ENCODE data around the gene SH3PXD2A. TPM values are rescaled to one million over a fixed set of nuclear protein-coding genes. Genes with fewer than 3 reads are reported as not detected.
A peak's percentile ranks its signal among the peaks of the same experiment; 100 is the strongest.

The SH3PXD2A gene
- total RNA-seq, 2 experiments from 2014 or later: 6.9 to 7.0 TPM

GRCh38 chr10:103888113-103888841 is 32.9 kb upstream of the SH3PXD2A start:
- DNase-seq (peak in 5 of 14 experiments; percentile 5 to 76 (median 73)), ATAC-seq (ENCODE audit: poor library complexity) (peak; percentile 90)
- Histone ChIP-seq H3K9me3 (ENCODE audit: control insufficient read depth in 1 of 2, insufficient read depth in 1 of 2, low read length in 2 of 2) (no peaks in the 10 kb centered on the region), H3K27me3 (ENCODE audit: control insufficient read depth in 1 of 2, insufficient read depth in 2 of 2, low read length in 2 of 2) (no peaks in the 10 kb centered on the region), H3K27ac (ENCODE audit: low read depth in 1 of 2, low read length in 2 of 2) (no peak overlapping the region), H3K4me1 (ENCODE audit: insufficient read depth, low read length) (peaks cover 26% of the 10 kb centered on the region), H3K36me3 (ENCODE audit: insufficient read depth, low read length) (peaks cover 85% of the 10 kb centered on the region), H3K4me3 (ENCODE audit: low read length) (no peak overlapping the region)
- ChIA-PET POLR2A (interaction anchor here (0.7 to 1.8 kb wide), 10 partner anchors 13 to 235 kb away, joined by 3 to 12 read pairs (median 4); partner anchors contain the start of genes SFR1, SLK and STN1), CTCF (interaction anchor here (0.6 to 2.1 kb wide), 20 partner anchors 13 to 386 kb away, joined by 3 to 8 read pairs (median 4); partner anchors contain the start of genes SFR1 and STN1)
- Mint-ChIP-seq H3K27me3 (no peaks in the 10 kb centered on the region), H3K27ac (peak overlapping the region; percentile 35), H3K36me3 (ENCODE audit: low read depth) (peaks cover 96% of the 10 kb centered on the region), H3K4me1 (ENCODE audit: low read depth) (peaks cover 20% of the 10 kb centered on the region), H3K4me3 (no peak overlapping the region), H3K9me3 (no peaks in the 10 kb centered on the region)
- TF ChIP-seq CTCF (IDR thresholded peaks at IDR 0.05): peak; percentile 86
- intact Hi-C loops (cut with DNase I, micrococcal nuclease): loop anchor here (1.0 to 10.0 kb wide), 10 partner anchors 30 to 321 kb away; partner anchors contain the start of genes SFR1 (in 1 of the 2), SLK (in 1 of the 2) and STN1 (in 1 of the 2)

- H3K27me3 Mint-ChIP-seq: no peaks in the 10 kb centered on the region
- no peak overlapping the region for H3K4me3 Mint-ChIP-seq
- intact Hi-C loops (cut with DNase I, micrococcal nuclease): loop anchor here (5.0 to 10.0 kb wide), 3 partner anchors 112 to 139 kb away; no protein-coding TSS in a partner anchor
- Histone ChIP-seq H3K36me3 (ENCODE audit: insufficient read depth, low read length) (peaks cover 87% of the 10 kb centered on the region), H3K27ac (ENCODE audit: low read depth in 1 of 2, low read length in 2 of 2) (no peak overlapping the region), H3K9me3 (ENCODE audit: control insufficient read depth in 1 of 2, insufficient read depth in 1 of 2, low read length in 2 of 2) (no peaks in the 10 kb centered on the region), H3K4me3 (ENCODE audit: low read length) (no peak overlapping the region), H3K27me3 (ENCODE audit: control insufficient read depth in 1 of 2, insufficient read depth in 2 of 2, low read length in 2 of 2) (no peaks in the 10 kb centered on the region), H3K4me1 (ENCODE audit: insufficient read depth, low read length) (peaks cover 22% of the 10 kb centered on the region)
- H3K9me3 Mint-ChIP-seq: no peaks in the 10 kb centered on the region
- ATAC-seq (ENCODE audit: poor library complexity) (no peak), DNase-seq (no peak)
- no peak overlapping the region for H3K27ac Mint-ChIP-seq
- H3K4me1 Mint-ChIP-seq (ENCODE audit: low read depth): peaks cover 18% of the 10 kb centered on the region
- peaks cover 96% of the 10 kb centered on the region for H3K36me3 Mint-ChIP-seq (ENCODE audit: low read depth)
- CTCF ChIA-PET: interaction anchor here (2.4 kb wide), 1 partner anchor 173 kb away, joined by 9 read pairs; no protein-coding TSS in a partner anchor
- TF ChIP-seq CTCF (IDR thresholded peaks at IDR 0.05): no peak
- POLR2A ChIA-PET: interaction anchor here (0.6 kb wide), 1 partner anchor 1758 kb away, joined by 6 read pairs; no protein-coding TSS in a partner anchor
Measured at GRCh38 chr10:103885617-103886016, 30.2 kb upstream of the SH3PXD2A start.

GRCh38 chr10:103884681-103885139 is 29.3 kb upstream of the SH3PXD2A start:
- H3K4me3 ChIP-seq (ENCODE audit: low read length): no peak overlapping the region
- DNase-seq: peak in 4 of 14 experiments; percentile 33 to 58 (median 44)
- peak; percentile 63 for TF ChIP-seq CTCF (IDR thresholded peaks at IDR 0.05)
- intact Hi-C loops (cut with DNase I, micrococcal nuclease): loop anchor here (1.0 to 10.0 kb wide), 4 partner anchors 113 to 171 kb away; no protein-coding TSS in a partner anchor
- no peak overlapping the region for H3K27ac ChIP-seq (ENCODE audit: low read depth in 1 of 2, low read length in 2 of 2)
- Mint-ChIP-seq H3K27me3 (no peaks in the 10 kb centered on the region), H3K4me3 (no peak overlapping the region), H3K9me3 (no peaks in the 10 kb centered on the region), H3K27ac (no peak overlapping the region), H3K36me3 (ENCODE audit: low read depth) (peaks cover 96% of the 10 kb centered on the region), H3K4me1 (ENCODE audit: low read depth) (peaks cover 9% of the 10 kb centered on the region)
- ChIA-PET CTCF (interaction anchor here (2.4 kb wide), 1 partner anchor 172 kb away, joined by 9 read pairs; no protein-coding TSS in a partner anchor), POLR2A (no interaction called here)
- H3K9me3 ChIP-seq (ENCODE audit: control insufficient read depth in 1 of 2, insufficient read depth in 1 of 2, low read length in 2 of 2): no peaks in the 10 kb centered on the region
- peaks cover 87% of the 10 kb centered on the region for H3K36me3 ChIP-seq (ENCODE audit: insufficient read depth, low read length)
- peaks cover 15% of the 10 kb centered on the region for H3K4me1 ChIP-seq (ENCODE audit: insufficient read depth, low read length)
- ATAC-seq (ENCODE audit: poor library complexity): no peak
- H3K27me3 ChIP-seq (ENCODE audit: control insufficient read depth in 1 of 2, insufficient read depth in 2 of 2, low read length in 2 of 2): no peaks in the 10 kb centered on the region
